GM21723 (cell line): ENCODE data around the gene KRTAP10-11.

Experiments used
- ATAC-seq: cut with Tn5 transposase; IDR thresholded peaks from one replicate; pipeline ENCODE4 v1.9.1; 2021; ENCODE audit warnings: mild to moderate bottlenecking, moderate library complexity; ENCODE audit not compliant: unreplicated experiment

KRTAP10-11 gene

GRCh38 chr21:44692798-44693512 is 46.7 kb downstream of the KRTAP10-11 start:
- no peak for ATAC-seq

- no peak for ATAC-seq
Measured at GRCh38 chr21:44694776-44695175, 48.6 kb downstream of the KRTAP10-11 start.

GRCh38 chr21:44695184-44695583 is 49.0 kb downstream of the KRTAP10-11 start:
- ATAC-seq = no peak

- no peak for ATAC-seq
Measured at GRCh38 chr21:44695641-44696040, 49.4 kb downstream of the KRTAP10-11 start.

GRCh38 chr21:44696572-44696971 is 50.4 kb downstream of the KRTAP10-11 start:
- ATAC-seq = no peak
